ENCODE data around the gene FANCE. TPM values are rescaled to one million over a fixed set of nuclear protein-coding genes. Genes with fewer than 3 reads are reported as not detected.
"Not testable (repeated sequence)": the region's sequence is repeated elsewhere in the genome, so short reads cannot be mapped to it uniquely, and the experiment has no call there.

Gene FANCE
- total RNA-seq, 2 experiments from 2014 or later = 11.7 to 13.0 TPM

DNA sequence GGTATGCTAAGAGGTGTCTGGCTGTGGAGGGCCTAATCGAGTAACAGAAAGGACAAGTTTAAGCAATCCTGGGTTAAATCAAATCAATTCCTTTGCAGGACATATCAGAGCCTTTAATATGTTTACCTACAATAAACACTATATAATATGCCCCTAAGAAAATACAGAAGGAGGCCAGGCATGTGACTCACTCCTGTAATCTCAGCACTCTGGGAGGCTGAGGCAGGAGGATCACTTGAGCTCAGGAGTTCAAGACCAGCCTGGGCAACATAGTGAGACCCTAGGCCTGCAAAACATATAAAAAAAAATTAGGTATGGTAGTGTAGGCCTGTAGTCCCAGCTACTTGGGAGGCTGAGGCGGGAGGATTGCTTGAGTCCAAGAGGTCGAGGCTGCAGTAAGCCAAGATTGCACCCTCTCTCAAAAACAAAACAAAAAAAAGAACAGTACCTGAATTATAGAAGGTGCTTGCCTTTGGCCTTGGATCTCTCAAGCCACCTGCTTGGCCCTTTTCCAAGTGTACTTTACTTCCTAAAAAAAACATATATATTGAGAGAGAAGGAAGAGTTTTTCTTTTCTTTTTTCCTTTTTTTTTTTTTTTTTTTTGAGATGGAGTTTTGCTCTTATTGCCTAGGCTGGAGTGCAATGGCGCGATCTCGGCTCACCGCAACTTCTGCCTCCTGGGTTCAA is 13.6 kb upstream of the FANCE start:
- H3K36me3 Mint-ChIP-seq (ENCODE audit: low read depth); POLR2A ChIA-PET; H3K27ac Mint-ChIP-seq; H3K4me1 Mint-ChIP-seq; H3K27me3 Mint-ChIP-seq; DNase-seq; H3K9me3 Mint-ChIP-seq; H3K4me3 Mint-ChIP-seq: not testable (repeated sequence)
- CTCF ChIA-PET = interaction anchor here (1.1 kb wide), 1 partner anchor 11 kb away, joined by 5 read pairs; no protein-coding TSS in a partner anchor

DNA sequence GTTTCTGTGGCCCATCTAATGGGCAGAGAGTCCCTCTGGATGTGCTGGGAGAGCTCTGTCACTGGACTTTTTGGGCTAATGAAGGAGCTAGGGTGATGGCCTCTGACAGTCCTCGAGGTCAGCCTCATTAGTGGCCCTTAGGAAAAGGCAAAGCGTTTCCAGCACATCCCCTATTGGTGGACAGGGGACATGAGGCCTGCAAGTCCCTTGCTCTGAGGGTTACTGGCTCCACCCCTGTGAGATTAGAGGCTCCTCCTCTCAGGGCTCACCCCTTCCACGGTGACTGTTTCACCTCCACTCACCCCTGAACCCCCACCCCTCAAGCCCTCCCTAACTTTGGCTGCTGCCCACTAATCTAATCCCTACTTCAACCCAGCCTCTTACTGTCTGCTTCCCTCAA is 12.8 kb upstream of the FANCE start:
- DNase-seq = no peak
- no peak overlapping the region for H3K4me3 Mint-ChIP-seq
- ChIA-PET CTCF (no interaction called here), POLR2A (no interaction called here)
- H3K27ac Mint-ChIP-seq = no peak overlapping the region
- no peaks in the 10 kb centered on the region for H3K36me3 Mint-ChIP-seq (ENCODE audit: low read depth)
- H3K27me3 Mint-ChIP-seq = no peaks in the 10 kb centered on the region
- no peaks in the 10 kb centered on the region for H3K9me3 Mint-ChIP-seq
- no peaks in the 10 kb centered on the region for H3K4me1 Mint-ChIP-seq

- Mint-ChIP-seq H3K4me3 (no peak overlapping the region), H3K27ac (no peak overlapping the region), H3K9me3 (no peaks in the 10 kb centered on the region), H3K4me1 (peaks cover 10% of the 10 kb centered on the region), H3K27me3 (no peaks in the 10 kb centered on the region), H3K36me3 (ENCODE audit: low read depth) (no peaks in the 10 kb centered on the region)
- no peak for DNase-seq
- ChIA-PET CTCF (interaction anchor here (0.7 kb wide), 1 partner anchor 8 kb away, joined by 3 read pairs; no protein-coding TSS in a partner anchor), POLR2A (no interaction called here)
These were observed 10.9 kb upstream of the FANCE start for GRCh38 chr6:35441205-35441604.

GRCh38 chr6:35441642-35442041 is 10.5 kb upstream of the FANCE start:
- CTCF ChIA-PET = interaction anchor here (0.7 kb wide), 1 partner anchor 8 kb away, joined by 3 read pairs; no protein-coding TSS in a partner anchor
- Mint-ChIP-seq H3K27me3 (no peaks in the 10 kb centered on the region), H3K36me3 (ENCODE audit: low read depth) (no peaks in the 10 kb centered on the region), H3K9me3 (no peaks in the 10 kb centered on the region), H3K27ac (no peak overlapping the region), H3K4me3 (no peak overlapping the region), H3K4me1 (peaks cover 13% of the 10 kb centered on the region)
- DNase-seq = no peak
- POLR2A ChIA-PET = no interaction called here

- H3K27ac Mint-ChIP-seq = no peak overlapping the region
- no peak overlapping the region for H3K4me3 Mint-ChIP-seq
- ChIA-PET POLR2A (no interaction called here), CTCF (interaction anchor here (0.6 to 3.0 kb wide), 5 partner anchors 9 to 150 kb away, joined by 3 to 9 read pairs (median 3); partner anchors contain the start of gene PPARD)
- no peaks in the 10 kb centered on the region for H3K27me3 Mint-ChIP-seq
- no peaks in the 10 kb centered on the region for H3K36me3 Mint-ChIP-seq (ENCODE audit: low read depth)
- peaks cover 13% of the 10 kb centered on the region for H3K4me1 Mint-ChIP-seq
- no peak for DNase-seq
- H3K9me3 Mint-ChIP-seq = no peaks in the 10 kb centered on the region
These were observed 9.4 kb upstream of the FANCE start for GRCh38 chr6:35442693-35443092.

- Mint-ChIP-seq H3K4me1 (peaks cover 15% of the 10 kb centered on the region), H3K9me3 (no peaks in the 10 kb centered on the region), H3K36me3 (ENCODE audit: low read depth) (no peaks in the 10 kb centered on the region), H3K27me3 (no peaks in the 10 kb centered on the region), H3K4me3 (no peak overlapping the region), H3K27ac (no peak overlapping the region)
- no peak for DNase-seq
- ChIA-PET POLR2A (no interaction called here), CTCF (interaction anchor here (0.6 to 3.0 kb wide), 5 partner anchors 10 to 151 kb away, joined by 3 to 9 read pairs (median 3); partner anchors contain the start of gene PPARD)
These were observed 8.7 kb upstream of the FANCE start for GRCh38 chr6:35443341-35444030.

GRCh38 chr6:35445691-35446090 is 6.4 kb upstream of the FANCE start:
- ChIA-PET CTCF (interaction anchor here (0.6 to 3.0 kb wide), 5 partner anchors 83 to 153 kb away, joined by 3 to 9 read pairs (median 3); partner anchors contain the start of genes DEF6 and PPARD), POLR2A (no interaction called here)
- DNase-seq = peak; percentile 62
- Mint-ChIP-seq H3K4me1 (peaks cover 21% of the 10 kb centered on the region), H3K36me3 (ENCODE audit: low read depth) (no peaks in the 10 kb centered on the region), H3K27me3 (no peaks in the 10 kb centered on the region), H3K9me3 (no peaks in the 10 kb centered on the region), H3K27ac (no peak overlapping the region), H3K4me3 (no peak overlapping the region)

DNA sequence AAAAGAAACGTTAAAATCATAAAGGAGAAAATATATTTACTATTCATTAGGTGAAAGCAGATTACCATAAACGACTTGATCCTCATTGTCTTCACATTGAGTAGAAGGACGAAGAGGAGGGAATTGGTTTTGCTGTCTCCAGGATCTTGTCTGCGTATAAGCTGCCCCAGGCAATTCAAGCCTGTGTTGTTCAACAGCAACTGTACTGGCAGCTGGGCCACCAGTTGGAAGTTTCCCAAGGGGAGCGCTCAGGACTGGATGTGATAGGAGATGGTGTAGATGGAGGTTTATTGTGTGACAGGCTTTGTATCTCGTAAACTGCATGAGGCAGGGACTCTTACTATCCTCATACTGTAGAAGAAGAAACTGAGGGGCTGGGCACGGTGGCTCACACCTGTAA is 3.9 kb upstream of the FANCE start:
- Mint-ChIP-seq H3K9me3 (no peaks in the 10 kb centered on the region), H3K4me1 (peaks cover 36% of the 10 kb centered on the region), H3K27ac (no peak overlapping the region), H3K36me3 (ENCODE audit: low read depth) (no peaks in the 10 kb centered on the region), H3K4me3 (no peak overlapping the region), H3K27me3 (peaks cover 9% of the 10 kb centered on the region)
- DNase-seq = no peak
- POLR2A ChIA-PET = no interaction called here
- CTCF ChIA-PET = interaction anchor here (1.3 to 7.0 kb wide), 11 partner anchors 10 to 151 kb away, joined by 3 to 65 read pairs (median 5); partner anchors contain the start of genes PPARD and RPL10A

DNA sequence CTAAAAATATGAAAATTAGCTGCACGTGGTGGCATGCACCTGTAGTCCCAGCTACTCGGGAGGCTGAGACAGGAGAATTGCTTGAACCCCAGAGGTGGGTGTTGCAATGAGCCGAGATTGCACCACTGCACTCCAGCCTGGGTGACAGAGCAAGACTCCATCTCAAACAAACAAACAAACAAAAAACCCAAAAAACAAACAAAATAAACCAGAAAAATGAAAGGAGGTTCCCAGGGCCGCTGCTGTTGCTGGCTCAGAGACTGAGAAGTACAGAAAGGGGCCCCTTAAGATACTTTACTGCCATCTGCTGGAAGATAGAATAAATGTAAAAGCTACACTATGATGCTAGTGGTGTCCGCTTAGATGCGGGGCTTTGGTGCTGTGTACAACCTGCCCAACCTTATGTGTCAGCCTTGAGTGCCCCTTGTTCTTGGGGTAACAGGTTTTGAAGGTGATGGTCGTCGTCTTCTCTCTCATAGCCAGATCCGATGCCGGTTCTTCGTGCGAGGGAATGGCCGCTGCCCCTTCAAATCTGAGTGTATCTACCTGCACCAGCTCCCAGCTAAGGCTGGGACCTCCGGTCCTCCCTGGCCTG is 2.8 kb upstream of the FANCE start:
- CTCF ChIA-PET = interaction anchor here (0.6 to 7.0 kb wide), 29 partner anchors 8 to 387 kb away, joined by 3 to 65 read pairs (median 5); partner anchors contain the start of genes PPARD and RPL10A
- POLR2A ChIA-PET = interaction anchor here (0.6 to 0.7 kb wide), 2 partner anchors 27 to 81 kb away, joined by 3 to 4 read pairs; no protein-coding TSS in a partner anchor
- peak overlapping the region; percentile 19 for H3K27ac Mint-ChIP-seq
- H3K4me3 Mint-ChIP-seq = no peak overlapping the region
- H3K9me3 Mint-ChIP-seq = no peaks in the 10 kb centered on the region
- no peaks in the 10 kb centered on the region for H3K36me3 Mint-ChIP-seq (ENCODE audit: low read depth)
- H3K27me3 Mint-ChIP-seq = peaks cover 9% of the 10 kb centered on the region
- DNase-seq = peak; percentile 56
- H3K4me1 Mint-ChIP-seq = peaks cover 47% of the 10 kb centered on the region

- Mint-ChIP-seq H3K27me3 (peaks cover 9% of the 10 kb centered on the region), H3K27ac (peak overlapping the region; percentile 75), H3K36me3 (ENCODE audit: low read depth) (peaks cover 13% of the 10 kb centered on the region), H3K4me3 (peak overlapping the region; percentile 81), H3K4me1 (peaks cover 48% of the 10 kb centered on the region), H3K9me3 (no peaks in the 10 kb centered on the region)
- ChIA-PET CTCF (interaction anchor here (0.7 to 7.0 kb wide), 16 partner anchors 14 to 156 kb away, joined by 3 to 65 read pairs (median 3); partner anchors contain the start of genes PPARD and RPL10A), POLR2A (interaction anchor here (1.1 kb wide), 1 partner anchor 155 kb away, joined by 4 read pairs; the partner anchor contains the start of gene DEF6)
- DNase-seq = no peak
These were observed 570 bp upstream of the FANCE start for GRCh38 chr6:35451354-35452182.

- DNase-seq = no peak
- POLR2A ChIA-PET = no interaction called here
- Mint-ChIP-seq H3K36me3 (ENCODE audit: low read depth) (peaks cover 13% of the 10 kb centered on the region), H3K4me1 (peaks cover 47% of the 10 kb centered on the region), H3K27me3 (peaks cover 9% of the 10 kb centered on the region), H3K4me3 (peak overlapping the region; percentile 74), H3K9me3 (no peaks in the 10 kb centered on the region), H3K27ac (peak overlapping the region; percentile 9)
- CTCF ChIA-PET = interaction anchor here (0.8 to 7.0 kb wide), 5 partner anchors 12 to 126 kb away, joined by 3 to 65 read pairs (median 4); partner anchors contain the start of gene PPARD
These were observed 1.1 kb downstream of the FANCE start for GRCh38 chr6:35453236-35453635.
